Endodermal cell (in vitro differentiated cells): ENCODE measurements around the gene GSTM1. TPM values are rescaled to one million over a fixed set of nuclear protein-coding genes. Genes with fewer than 3 reads are reported as not detected.

Source experiments
- DNase-seq: peaks from one replicate; pipeline ENCODE4 v3.0.0-alpha.2; 2017
- H3K27ac ChIP-seq: 2 replicates; pipeline ENCODE4 v1.5.1; 2013; ENCODE audit warnings: mild to moderate bottlenecking, low read depth, low read length, moderate library complexity
- H3K27me3 ChIP-seq: 2 replicates; pipeline ENCODE4 v1.6.1; 2013; ENCODE audit warnings: mild to moderate bottlenecking, low read length, moderate library complexity; ENCODE audit not compliant: insufficient read depth, control insufficient read depth, poor library complexity, severe bottlenecking
- H3K36me3 ChIP-seq: 2 replicates; pipeline ENCODE4 v1.7.0; 2013; ENCODE audit warnings: mild to moderate bottlenecking, low read length, moderate library complexity; ENCODE audit not compliant: control insufficient read depth, insufficient read depth
- H3K4me1 ChIP-seq: one replicate; pipeline ENCODE4 v1.7.0; 2013; ENCODE audit warnings: low read length; ENCODE audit not compliant: control insufficient read depth, insufficient read depth
- H3K4me3 ChIP-seq: 2 replicates; pipeline ENCODE4 v1.5.1; 2013; ENCODE audit warnings: mild to moderate bottlenecking, low read length, moderate library complexity
- H3K9ac ChIP-seq: 2 replicates; pipeline ENCODE4 v1.6.1; 2013; ENCODE audit warnings: mild to moderate bottlenecking, low read length, moderate library complexity; ENCODE audit not compliant: poor library complexity, severe bottlenecking; ENCODE audit errors: extremely low read depth
- H3K9me3 ChIP-seq: 2 replicates; pipeline ENCODE4 v1.6.1; 2013; ENCODE audit warnings: mild to moderate bottlenecking, low read length, moderate library complexity; ENCODE audit not compliant: control insufficient read depth
- H3K27ac Mint-ChIP-seq: 2 replicates; pipeline ENCODE4 v1.8.0; 2020; ENCODE audit warnings: mixed read lengths
- H3K27me3 Mint-ChIP-seq: 2 replicates; pipeline ENCODE4 v1.8.0; 2021; ENCODE audit warnings: mild to moderate bottlenecking, mixed read lengths; ENCODE audit not compliant: insufficient read depth
- H3K36me3 Mint-ChIP-seq: 2 replicates; pipeline ENCODE4 v1.8.0; 2020; ENCODE audit warnings: low read depth, mixed read lengths
- H3K4me1 Mint-ChIP-seq: 2 replicates; pipeline ENCODE4 v1.8.0; 2020; ENCODE audit warnings: mixed read lengths
- H3K4me3 Mint-ChIP-seq: 2 replicates; pipeline ENCODE4 v1.8.0; 2020; ENCODE audit warnings: mild to moderate bottlenecking, moderate library complexity, mixed read lengths
- H3K9me3 Mint-ChIP-seq: 2 replicates; pipeline ENCODE4 v1.8.0; 2020; ENCODE audit warnings: mild to moderate bottlenecking, mixed read lengths
- WGBS, 2 experiments: methylation state at CpG; one replicate each; pipeline versions ENCODE4 v1.1.5 to v1.1.7; 2013; ENCODE audit warnings: missing lambda C conversion rate in 2 of 2, mixed read lengths in 1 of 2; ENCODE audit not compliant: insufficient coverage in 1 of 2, insufficient read length in 1 of 2; 5-methylcytosine and 5-hydroxymethylcytosine counted together
- total RNA-seq, 2 donors: library from RNA; stranded (reverse); fragmentation: NEBNext Ultra II Directional in 1 of 2; extraction: Animal tissue kit (Norgen Biotek cat#: 25700) in 1 of 2; gene quantifications; 2 replicates in 1 of 2; 3 replicates in 1 of 2; pipeline ENCODE4 v1.2.1, GENCODE V29; 2021
- TF ChIP-seq, protein P1 (sequence below): fragments of 200-600 bp; sonication (generic); conservative IDR thresholded peaks from 2 replicates; pipeline ENCODE4 v1.5.0; 2021; ENCODE audit warnings: antibody characterized with exemption, mild to moderate bottlenecking

The GSTM1 gene
- total RNA-seq, 2 donors from 2014 or later: 23.0 to 65.6 TPM

DNA sequence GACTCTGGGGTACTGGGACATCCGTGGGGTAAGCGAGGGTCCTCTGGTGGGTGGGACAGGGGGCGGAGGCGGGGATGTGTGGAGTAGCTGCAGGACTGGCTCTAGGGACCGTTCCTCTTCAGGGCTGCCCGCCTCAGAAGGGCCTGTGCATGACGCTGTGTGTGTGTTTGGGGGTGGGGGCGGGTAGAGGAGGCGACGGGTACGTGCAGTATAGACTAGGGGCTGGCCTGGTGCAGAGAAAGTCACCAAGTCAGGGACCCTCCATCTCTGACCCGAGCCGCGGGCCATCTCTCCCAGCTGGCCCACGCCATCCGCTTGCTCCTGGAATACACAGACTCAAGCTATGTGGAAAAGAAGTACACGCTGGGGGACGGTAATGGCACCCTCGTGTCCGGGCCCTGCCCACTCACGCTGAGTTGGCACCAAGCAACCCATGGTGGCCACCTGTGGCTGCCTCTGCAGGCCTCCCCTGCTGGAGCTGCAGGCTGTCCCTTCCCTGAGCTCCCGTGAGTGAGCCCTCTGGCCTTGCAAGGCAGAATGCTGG lies 24.8 kb downstream of the GSTM1 start:
- 89 to 92% methylated on average over 11 to 22 of the region's 22 CpGs for WGBS, 2 experiments
- Histone ChIP-seq H3K4me3 (no peak overlapping the region), H3K9ac (no peak overlapping the region)

DNA sequence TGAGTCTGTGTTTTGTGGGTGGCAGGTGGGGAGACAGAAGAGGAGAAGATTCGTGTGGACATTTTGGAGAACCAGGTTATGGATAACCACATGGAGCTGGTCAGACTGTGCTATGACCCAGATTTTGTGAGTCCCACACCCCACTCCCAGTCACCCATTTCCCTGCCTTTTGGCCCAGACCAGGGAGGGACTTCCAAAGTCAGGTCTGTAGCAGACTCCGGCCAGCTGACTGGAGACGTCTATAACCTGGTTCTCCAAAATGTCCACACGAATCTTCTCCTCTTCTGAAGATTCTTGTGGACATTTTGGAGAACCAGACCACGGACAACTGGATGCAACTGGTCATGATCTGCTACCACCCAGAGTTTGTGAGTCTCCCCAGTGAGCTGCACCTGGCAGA lies 26.0 kb downstream of the GSTM1 start:
- Mint-ChIP-seq H3K4me3 (no peak overlapping the region), H3K36me3 (no peaks in the 10 kb centered on the region), H3K4me1 (no peaks in the 10 kb centered on the region), H3K27ac (no peak overlapping the region), H3K9me3 (peaks cover 17% of the 10 kb centered on the region), H3K27me3 (peaks cover 5% of the 10 kb centered on the region)
- peaks cover 7% of the 10 kb centered on the region for H3K9me3 ChIP-seq
- no peaks in the 10 kb centered on the region for H3K27me3 ChIP-seq
- H3K4me1 ChIP-seq: no peaks in the 10 kb centered on the region
- H3K4me3 ChIP-seq: no peak overlapping the region
- no peak for DNase-seq
- 89 to 97% methylated on average over 4 to 5 of the region's 5 CpGs for WGBS, 2 experiments
- no peaks in the 10 kb centered on the region for H3K36me3 ChIP-seq
- H3K27ac ChIP-seq: no peak overlapping the region
- TF ChIP-seq, protein P1, sequence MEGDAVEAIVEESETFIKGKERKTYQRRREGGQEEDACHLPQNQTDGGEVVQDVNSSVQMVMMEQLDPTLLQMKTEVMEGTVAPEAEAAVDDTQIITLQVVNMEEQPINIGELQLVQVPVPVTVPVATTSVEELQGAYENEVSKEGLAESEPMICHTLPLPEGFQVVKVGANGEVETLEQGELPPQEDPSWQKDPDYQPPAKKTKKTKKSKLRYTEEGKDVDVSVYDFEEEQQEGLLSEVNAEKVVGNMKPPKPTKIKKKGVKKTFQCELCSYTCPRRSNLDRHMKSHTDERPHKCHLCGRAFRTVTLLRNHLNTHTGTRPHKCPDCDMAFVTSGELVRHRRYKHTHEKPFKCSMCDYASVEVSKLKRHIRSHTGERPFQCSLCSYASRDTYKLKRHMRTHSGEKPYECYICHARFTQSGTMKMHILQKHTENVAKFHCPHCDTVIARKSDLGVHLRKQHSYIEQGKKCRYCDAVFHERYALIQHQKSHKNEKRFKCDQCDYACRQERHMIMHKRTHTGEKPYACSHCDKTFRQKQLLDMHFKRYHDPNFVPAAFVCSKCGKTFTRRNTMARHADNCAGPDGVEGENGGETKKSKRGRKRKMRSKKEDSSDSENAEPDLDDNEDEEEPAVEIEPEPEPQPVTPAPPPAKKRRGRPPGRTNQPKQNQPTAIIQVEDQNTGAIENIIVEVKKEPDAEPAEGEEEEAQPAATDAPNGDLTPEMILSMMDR: no peak
- no peak overlapping the region for H3K9ac ChIP-seq

More for the DNA sequence above, 24.8 kb downstream of the GSTM1 start:
- H3K27ac Mint-ChIP-seq: no peak overlapping the region
- peaks cover 3% of the 10 kb centered on the region for H3K27me3 Mint-ChIP-seq
- no peak for DNase-seq
- peaks cover 17% of the 10 kb centered on the region for H3K9me3 ChIP-seq
- H3K4me1 Mint-ChIP-seq: no peaks in the 10 kb centered on the region
- TF ChIP-seq, protein P1: no peak
- H3K36me3 ChIP-seq: no peaks in the 10 kb centered on the region
- peaks cover 29% of the 10 kb centered on the region for H3K9me3 Mint-ChIP-seq
- no peaks in the 10 kb centered on the region for H3K36me3 Mint-ChIP-seq
- H3K27me3 ChIP-seq: no peaks in the 10 kb centered on the region
- no peaks in the 10 kb centered on the region for H3K4me1 ChIP-seq
- no peak overlapping the region for H3K27ac ChIP-seq
- no peak overlapping the region for H3K4me3 Mint-ChIP-seq

DNA sequence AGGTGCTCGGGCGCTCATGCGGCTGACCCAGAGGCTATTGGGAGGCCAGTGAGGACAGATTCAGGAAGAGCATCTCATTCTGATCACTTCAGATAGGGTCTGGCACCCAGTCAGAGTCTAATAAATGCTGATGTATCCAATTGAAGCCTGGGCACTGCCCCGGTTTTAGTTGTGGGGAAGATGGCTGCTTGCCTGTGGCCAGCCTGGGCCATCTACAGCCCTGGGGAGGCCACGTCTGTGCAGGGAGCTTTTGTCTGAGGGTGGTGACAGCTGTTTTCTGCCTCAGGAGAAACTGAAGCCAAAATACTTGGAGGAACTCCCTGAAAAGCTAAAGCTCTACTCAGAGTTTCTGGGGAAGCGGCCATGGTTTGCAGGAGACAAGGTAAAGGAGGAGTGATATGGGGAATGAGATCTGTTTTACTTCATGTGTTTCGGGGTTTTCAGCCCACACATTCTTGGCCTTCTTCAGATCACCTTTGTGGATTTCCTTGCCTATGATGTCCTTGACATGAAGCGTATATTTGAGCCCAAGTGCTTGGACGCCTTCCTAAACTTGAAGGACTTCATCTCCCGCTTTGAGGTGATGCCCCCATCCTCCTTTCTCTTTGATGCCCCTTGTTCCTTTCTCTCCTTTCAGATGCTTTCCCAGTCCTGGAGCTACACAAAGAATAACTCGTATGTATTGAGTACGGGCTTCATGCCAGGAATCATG lies 27.2 kb downstream of the GSTM1 start:
- H3K27ac ChIP-seq: no peak overlapping the region
- TF ChIP-seq, protein P1: no peak
- H3K9me3 Mint-ChIP-seq: peaks cover 6% of the 10 kb centered on the region
- no peaks in the 10 kb centered on the region for H3K36me3 ChIP-seq
- H3K4me3 ChIP-seq: no peak overlapping the region
- no peak for DNase-seq
- H3K9me3 ChIP-seq: no peaks in the 10 kb centered on the region
- no peak overlapping the region for H3K4me3 Mint-ChIP-seq
- no peak overlapping the region for H3K27ac Mint-ChIP-seq
- no peaks in the 10 kb centered on the region for H3K4me1 Mint-ChIP-seq
- no peaks in the 10 kb centered on the region for H3K36me3 Mint-ChIP-seq
- H3K27me3 ChIP-seq: no peaks in the 10 kb centered on the region
- H3K4me1 ChIP-seq: no peaks in the 10 kb centered on the region
- 92 to 98% methylated on average over 8 to 12 of the region's 12 CpGs for whole genome bisulfite sequencing, 2 experiments
- H3K27me3 Mint-ChIP-seq: peaks cover 5% of the 10 kb centered on the region
- H3K9ac ChIP-seq: no peak overlapping the region
